Neural cell (in vitro differentiated cells): ENCODE data around the gene RFX2.

Experiments
- EP300 ChIP-seq: fragments of 450-650 bp; conservative IDR thresholded peaks from 2 replicates; pipeline ENCODE4 v1.6.1; 2014; ENCODE audit warnings: antibody characterized with exemption, mild to moderate bottlenecking, moderate library complexity; ENCODE audit not compliant: poor library complexity, severe bottlenecking
- EZH2 ChIP-seq: fragments of 200-600, 300-800 bp; shearing (Covaris generic), sonication (generic); IDR thresholded peaks from 2 replicates; pipeline ENCODE4 v1.6.1; 2014; ENCODE audit warnings: antibody characterized with exemption, low read length, borderline replicate concordance, mild to moderate bottlenecking; ENCODE audit not compliant: insufficient read depth, poor library complexity, severe bottlenecking
- POLR2AphosphoS5 ChIP-seq: IDR thresholded peaks from 2 replicates; pipeline ENCODE4 v1.6.1; 2012
- RAD21 ChIP-seq: fragments of 450-650 bp; conservative IDR thresholded peaks from 2 replicates; pipeline ENCODE4 v1.6.1; 2014; ENCODE audit warnings: antibody characterized with exemption, mild to moderate bottlenecking, moderate library complexity
- SMC3 ChIP-seq: fragments of 450-650 bp; conservative IDR thresholded peaks from 2 replicates; pipeline ENCODE4 v1.6.1; 2014; ENCODE audit warnings: antibody characterized with exemption, mild to moderate bottlenecking, moderate library complexity; ENCODE audit not compliant: poor library complexity
- TF ChIP-seq, protein P1 (sequence below): fragments of 450-650 bp; IDR thresholded peaks from 2 replicates; pipeline ENCODE4 v1.5.1; 2014; ENCODE audit warnings: antibody characterized with exemption, mild to moderate bottlenecking, moderate library complexity; ENCODE audit not compliant: poor library complexity, severe bottlenecking

DNA sequence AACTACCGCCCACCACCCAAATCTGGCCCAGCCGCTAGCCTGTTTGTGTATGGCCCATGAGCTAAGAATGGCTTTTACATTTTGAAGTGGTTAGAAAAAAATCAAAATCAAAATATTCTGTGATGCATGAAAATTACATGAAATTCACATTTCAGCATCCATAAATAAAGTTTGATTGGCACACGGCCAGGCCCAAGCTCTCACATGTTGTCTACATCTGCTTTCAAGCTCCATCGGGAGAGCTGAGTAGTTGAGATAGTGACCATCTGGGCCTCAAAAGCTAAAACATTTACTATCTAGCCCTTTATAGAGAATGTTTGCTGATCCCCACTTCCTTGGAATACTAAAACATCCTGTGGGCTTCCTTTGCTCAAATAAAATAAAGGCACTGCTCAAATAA, 14.5 kb downstream of the RFX2 start:
- TF ChIP-seq EP300 (no peak), EZH2 (no peak), RAD21 (no peak), POLR2AphosphoS5 (no peak), SMC3 (no peak)
- TF ChIP-seq, protein P1, sequence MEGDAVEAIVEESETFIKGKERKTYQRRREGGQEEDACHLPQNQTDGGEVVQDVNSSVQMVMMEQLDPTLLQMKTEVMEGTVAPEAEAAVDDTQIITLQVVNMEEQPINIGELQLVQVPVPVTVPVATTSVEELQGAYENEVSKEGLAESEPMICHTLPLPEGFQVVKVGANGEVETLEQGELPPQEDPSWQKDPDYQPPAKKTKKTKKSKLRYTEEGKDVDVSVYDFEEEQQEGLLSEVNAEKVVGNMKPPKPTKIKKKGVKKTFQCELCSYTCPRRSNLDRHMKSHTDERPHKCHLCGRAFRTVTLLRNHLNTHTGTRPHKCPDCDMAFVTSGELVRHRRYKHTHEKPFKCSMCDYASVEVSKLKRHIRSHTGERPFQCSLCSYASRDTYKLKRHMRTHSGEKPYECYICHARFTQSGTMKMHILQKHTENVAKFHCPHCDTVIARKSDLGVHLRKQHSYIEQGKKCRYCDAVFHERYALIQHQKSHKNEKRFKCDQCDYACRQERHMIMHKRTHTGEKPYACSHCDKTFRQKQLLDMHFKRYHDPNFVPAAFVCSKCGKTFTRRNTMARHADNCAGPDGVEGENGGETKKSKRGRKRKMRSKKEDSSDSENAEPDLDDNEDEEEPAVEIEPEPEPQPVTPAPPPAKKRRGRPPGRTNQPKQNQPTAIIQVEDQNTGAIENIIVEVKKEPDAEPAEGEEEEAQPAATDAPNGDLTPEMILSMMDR: no peak
